HepG2 (cell line): ENCODE data around the gene SAE1. TPM values are rescaled to one million over a fixed set of nuclear protein-coding genes. Genes with fewer than 3 reads are reported as not detected.

Experiments used
- CEBPB ChIP-seq: IDR thresholded peaks from 2 replicates; pipeline ENCODE4 v1.6.1; 2011; ENCODE audit warnings: low read depth, low read length, improper control_type of control experiment, borderline replicate concordance
- CENPT ChIP-seq: sonication (generic); formaldehyde crosslinking; IDR thresholded peaks from 2 replicates; pipeline ENCODE4 v1.8.0; 2022; ENCODE audit warnings: low read depth, mild to moderate bottlenecking, moderate library complexity, missing genetic modification reagents
- FOSL2 ChIP-seq: sonication (generic); formaldehyde crosslinking; IDR thresholded peaks from 2 replicates; pipeline ENCODE4 v1.4.0; 2020; ENCODE audit warnings: missing genetic modification reagents
- FOXP1 ChIP-seq, 2 experiments: fragments of 450-650 bp in 1 of 2; IDR thresholded peaks; 2 replicates each; pipeline ENCODE4 v1.6.1; 2017 to 2018; ENCODE audit warnings: antibody characterized with exemption in 1 of 2
- KDM3A ChIP-seq: IDR thresholded peaks from 2 replicates; pipeline ENCODE4 v1.6.1; 2018; ENCODE audit warnings: low read depth, missing compliant biosample characterization
- KDM5B ChIP-seq: sonication (generic); formaldehyde crosslinking; IDR thresholded peaks from 2 replicates; pipeline ENCODE4 v1.4.0; 2020; ENCODE audit warnings: missing genetic modification reagents, mild to moderate bottlenecking, borderline replicate concordance
- MEIS1 ChIP-seq: sonication (generic); formaldehyde crosslinking; IDR thresholded peaks from 2 replicates; pipeline ENCODE4 v1.9.0; 2021; ENCODE audit warnings: mild to moderate bottlenecking, missing genetic modification reagents, moderate library complexity, borderline replicate concordance
- MTF2 ChIP-seq: sonication (generic); formaldehyde crosslinking; IDR thresholded peaks from 2 replicates; pipeline ENCODE4 v1.5.0; 2020; ENCODE audit warnings: missing genetic modification reagents, borderline replicate concordance
- RAD21 ChIP-seq: fragments of 450-650 bp; formaldehyde crosslinking; IDR thresholded peaks from 2 replicates; pipeline ENCODE4 v1.5.0; 2020; ENCODE audit warnings: mild to moderate bottlenecking
- SMAD1 ChIP-seq: sonication (generic); formaldehyde crosslinking; IDR thresholded peaks from 2 replicates; pipeline ENCODE4 v1.4.0; 2020; ENCODE audit warnings: missing genetic modification reagents, low read depth, mild to moderate bottlenecking, borderline replicate concordance
- ZNF10 ChIP-seq: sonication (generic); formaldehyde crosslinking; IDR thresholded peaks from 2 replicates; pipeline ENCODE4 v1.4.0; 2020; ENCODE audit warnings: mild to moderate bottlenecking, low read depth, missing genetic modification reagents, borderline replicate concordance
- ZNF773 ChIP-seq: sonication (generic); formaldehyde crosslinking; IDR thresholded peaks from 2 replicates; pipeline ENCODE4 v1.4.0; 2020; ENCODE audit warnings: missing genetic modification reagents, borderline replicate concordance
- polyA plus RNA-seq, 8 experiments: library from polyadenylated mRNA; depleted of rRNA in 3 of 8; stranded (reverse) in 7 of 8; unstranded in 1 of 8; fragments of >200 nt; fragmentation: Illumina TruSeq in 4 of 8; extraction: Trizol in 4 of 8; gene quantifications; 2 replicates each; pipeline versions ENCODE4 v1.2.1 to v1.2.3, GENCODE V29; 2011 to 2016; ENCODE audit warnings: low read depth in 4 of 8, missing spikeins in 1 of 8, mixed read lengths in 1 of 8; ENCODE audit not compliant: insufficient read depth in 1 of 8
- total RNA-seq, 5 experiments: library from RNA; depleted of rRNA; stranded (reverse); fragments of >200 nt; fragmentation: Illumina TruSeq; extraction: Trizol; gene quantifications; 2 replicates each; pipeline ENCODE4 v1.2.3, GENCODE V29; 2016; ENCODE audit warnings: low read depth in 1 of 5
- TF ChIP-seq, protein P1 (sequence below): sonication (generic); formaldehyde crosslinking; IDR thresholded peaks from 2 replicates; pipeline ENCODE4 v1.5.0; 2020; ENCODE audit warnings: mild to moderate bottlenecking, missing genetic modification reagents, borderline replicate concordance
- TF ChIP-seq, protein P2 (sequence below): sonication (generic); formaldehyde crosslinking; IDR thresholded peaks from 2 replicates; pipeline ENCODE4 v1.8.0; 2023; ENCODE audit warnings: mild to moderate bottlenecking, missing genetic modification reagents
- TF ChIP-seq, protein P3 (sequence below): sonication (generic); formaldehyde crosslinking; IDR thresholded peaks from 2 replicates; pipeline ENCODE4 v1.4.0; 2020; ENCODE audit warnings: missing genetic modification reagents

SAE1 gene
- total and polyA plus RNA-seq, 2 of the 13 experiments (the other 11 are each of a cell fraction or from before 2014, with no cell fraction given): 87.6 to 197 TPM

DNA sequence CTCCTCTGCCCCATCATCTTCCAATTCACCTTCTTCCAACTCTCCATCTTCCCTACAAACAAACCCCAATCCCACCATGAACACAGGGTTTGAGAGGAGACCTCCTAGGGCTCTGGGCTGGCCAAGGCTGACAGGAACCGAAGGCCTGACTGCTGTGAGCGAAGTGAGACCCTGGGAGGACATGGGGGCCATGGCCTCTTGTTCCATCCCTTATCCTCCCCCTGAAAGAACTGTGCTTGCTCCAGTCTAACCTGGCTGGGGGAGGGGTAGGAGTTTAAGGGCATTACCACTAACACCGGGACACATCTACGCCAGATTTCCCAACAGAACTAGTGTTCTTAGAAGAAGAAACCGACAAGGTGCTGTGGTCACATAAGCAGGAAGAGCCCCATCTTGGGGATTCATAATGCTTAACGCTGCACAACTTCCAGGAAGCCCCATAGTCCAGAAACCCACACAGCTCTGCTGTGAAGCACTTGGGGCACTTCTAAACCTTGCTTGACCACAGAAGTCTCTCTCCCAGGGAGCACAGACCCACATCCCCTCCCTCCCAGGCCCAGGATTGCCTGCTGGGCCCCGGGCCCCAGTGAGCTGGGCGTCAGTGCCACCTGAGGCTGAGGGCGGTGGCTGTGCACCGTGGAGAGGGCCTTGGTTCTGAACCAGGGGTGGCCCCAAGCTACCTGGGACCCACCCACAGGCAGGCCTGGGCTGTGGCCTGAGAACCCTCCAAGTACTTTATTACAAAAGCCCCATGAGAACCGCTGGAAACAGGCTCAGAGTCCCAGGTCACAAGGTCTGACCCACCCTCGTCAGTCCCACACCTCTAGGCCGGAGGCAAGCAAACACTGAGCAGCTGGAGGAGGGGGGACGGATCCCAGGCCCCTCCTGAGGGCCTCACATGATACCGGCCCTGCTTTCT lies 35.8 kb upstream of the SAE1 start (continued):
- TF ChIP-seq, protein P1, sequence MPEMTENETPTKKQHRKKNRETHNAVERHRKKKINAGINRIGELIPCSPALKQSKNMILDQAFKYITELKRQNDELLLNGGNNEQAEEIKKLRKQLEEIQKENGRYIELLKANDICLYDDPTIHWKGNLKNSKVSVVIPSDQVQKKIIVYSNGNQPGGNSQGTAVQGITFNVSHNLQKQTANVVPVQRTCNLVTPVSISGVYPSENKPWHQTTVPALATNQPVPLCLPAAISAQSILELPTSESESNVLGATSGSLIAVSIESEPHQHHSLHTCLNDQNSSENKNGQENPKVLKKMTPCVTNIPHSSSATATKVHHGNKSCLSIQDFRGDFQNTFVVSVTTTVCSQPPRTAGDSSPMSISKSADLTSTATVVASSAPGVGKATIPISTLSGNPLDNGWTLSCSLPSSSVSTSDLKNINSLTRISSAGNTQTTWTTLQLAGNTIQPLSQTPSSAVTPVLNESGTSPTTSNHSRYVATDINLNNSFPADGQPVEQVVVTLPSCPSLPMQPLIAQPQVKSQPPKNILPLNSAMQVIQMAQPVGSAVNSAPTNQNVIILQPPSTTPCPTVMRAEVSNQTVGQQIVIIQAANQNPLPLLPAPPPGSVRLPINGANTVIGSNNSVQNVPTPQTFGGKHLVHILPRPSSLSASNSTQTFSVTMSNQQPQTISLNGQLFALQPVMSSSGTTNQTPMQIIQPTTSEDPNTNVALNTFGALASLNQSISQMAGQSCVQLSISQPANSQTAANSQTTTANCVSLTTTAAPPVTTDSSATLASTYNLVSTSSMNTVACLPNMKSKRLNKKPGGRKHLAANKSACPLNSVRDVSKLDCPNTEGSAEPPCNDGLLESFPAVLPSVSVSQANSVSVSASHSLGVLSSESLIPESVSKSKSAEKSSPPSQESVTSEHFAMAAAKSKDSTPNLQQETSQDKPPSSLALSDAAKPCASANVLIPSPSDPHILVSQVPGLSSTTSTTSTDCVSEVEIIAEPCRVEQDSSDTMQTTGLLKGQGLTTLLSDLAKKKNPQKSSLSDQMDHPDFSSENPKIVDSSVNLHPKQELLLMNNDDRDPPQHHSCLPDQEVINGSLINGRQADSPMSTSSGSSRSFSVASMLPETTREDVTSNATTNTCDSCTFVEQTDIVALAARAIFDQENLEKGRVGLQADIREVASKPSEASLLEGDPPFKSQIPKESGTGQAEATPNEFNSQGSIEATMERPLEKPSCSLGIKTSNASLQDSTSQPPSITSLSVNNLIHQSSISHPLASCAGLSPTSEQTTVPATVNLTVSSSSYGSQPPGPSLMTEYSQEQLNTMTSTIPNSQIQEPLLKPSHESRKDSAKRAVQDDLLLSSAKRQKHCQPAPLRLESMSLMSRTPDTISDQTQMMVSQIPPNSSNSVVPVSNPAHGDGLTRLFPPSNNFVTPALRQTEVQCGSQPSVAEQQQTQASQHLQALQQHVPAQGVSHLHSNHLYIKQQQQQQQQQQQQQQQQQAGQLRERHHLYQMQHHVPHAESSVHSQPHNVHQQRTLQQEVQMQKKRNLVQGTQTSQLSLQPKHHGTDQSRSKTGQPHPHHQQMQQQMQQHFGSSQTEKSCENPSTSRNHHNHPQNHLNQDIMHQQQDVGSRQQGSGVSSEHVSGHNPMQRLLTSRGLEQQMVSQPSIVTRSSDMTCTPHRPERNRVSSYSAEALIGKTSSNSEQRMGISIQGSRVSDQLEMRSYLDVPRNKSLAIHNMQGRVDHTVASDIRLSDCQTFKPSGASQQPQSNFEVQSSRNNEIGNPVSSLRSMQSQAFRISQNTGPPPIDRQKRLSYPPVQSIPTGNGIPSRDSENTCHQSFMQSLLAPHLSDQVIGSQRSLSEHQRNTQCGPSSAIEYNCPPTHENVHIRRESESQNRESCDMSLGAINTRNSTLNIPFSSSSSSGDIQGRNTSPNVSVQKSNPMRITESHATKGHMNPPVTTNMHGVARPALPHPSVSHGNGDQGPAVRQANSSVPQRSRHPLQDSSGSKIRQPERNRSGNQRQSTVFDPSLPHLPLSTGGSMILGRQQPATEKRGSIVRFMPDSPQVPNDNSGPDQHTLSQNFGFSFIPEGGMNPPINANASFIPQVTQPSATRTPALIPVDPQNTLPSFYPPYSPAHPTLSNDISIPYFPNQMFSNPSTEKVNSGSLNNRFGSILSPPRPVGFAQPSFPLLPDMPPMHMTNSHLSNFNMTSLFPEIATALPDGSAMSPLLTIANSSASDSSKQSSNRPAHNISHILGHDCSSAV (CRISPR knock-in tag): no peak
- TF ChIP-seq ZNF10 (no peak), CEBPB (no peak), ZNF773 (no peak), MEIS1 (CRISPR knock-in tag) (no peak), MTF2 (CRISPR knock-in tag) (no peak), RAD21 (CRISPR knock-in tag) (no peak; the same call in 1 of the 2 replicates), SMAD1 (CRISPR knock-in tag) (peak; percentile 41; the same call in 1 of the 2 replicates), KDM3A (CRISPR knock-in tag) (0 out of 2 replicates have a peak, but pooled peaks have one; percentile 26), CENPT (CRISPR knock-in tag) (no peak), KDM5B (CRISPR knock-in tag) (no peak), FOSL2 (CRISPR knock-in tag) (peak; percentile 70; the same call in 1 of the 2 replicates), FOXP1 (IDR thresholded peaks at IDR 0.05) (no peak), FOXP1 (CRISPR knock-in tag; IDR thresholded peaks at IDR 0.05) (peak; percentile 41; the same call in 1 of the 2 replicates)
- TF ChIP-seq, protein P2, sequence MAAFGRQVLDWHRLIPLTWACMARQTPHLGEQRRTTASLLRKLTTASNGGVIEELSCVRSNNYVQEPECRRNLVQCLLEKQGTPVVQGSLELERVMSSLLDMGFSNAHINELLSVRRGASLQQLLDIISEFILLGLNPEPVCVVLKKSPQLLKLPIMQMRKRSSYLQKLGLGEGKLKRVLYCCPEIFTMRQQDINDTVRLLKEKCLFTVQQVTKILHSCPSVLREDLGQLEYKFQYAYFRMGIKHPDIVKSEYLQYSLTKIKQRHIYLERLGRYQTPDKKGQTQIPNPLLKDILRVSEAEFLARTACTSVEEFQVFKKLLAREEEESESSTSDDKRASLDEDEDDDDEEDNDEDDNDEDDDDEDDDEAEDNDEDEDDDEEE (CRISPR knock-in tag): no peak
- TF ChIP-seq, protein P3, sequence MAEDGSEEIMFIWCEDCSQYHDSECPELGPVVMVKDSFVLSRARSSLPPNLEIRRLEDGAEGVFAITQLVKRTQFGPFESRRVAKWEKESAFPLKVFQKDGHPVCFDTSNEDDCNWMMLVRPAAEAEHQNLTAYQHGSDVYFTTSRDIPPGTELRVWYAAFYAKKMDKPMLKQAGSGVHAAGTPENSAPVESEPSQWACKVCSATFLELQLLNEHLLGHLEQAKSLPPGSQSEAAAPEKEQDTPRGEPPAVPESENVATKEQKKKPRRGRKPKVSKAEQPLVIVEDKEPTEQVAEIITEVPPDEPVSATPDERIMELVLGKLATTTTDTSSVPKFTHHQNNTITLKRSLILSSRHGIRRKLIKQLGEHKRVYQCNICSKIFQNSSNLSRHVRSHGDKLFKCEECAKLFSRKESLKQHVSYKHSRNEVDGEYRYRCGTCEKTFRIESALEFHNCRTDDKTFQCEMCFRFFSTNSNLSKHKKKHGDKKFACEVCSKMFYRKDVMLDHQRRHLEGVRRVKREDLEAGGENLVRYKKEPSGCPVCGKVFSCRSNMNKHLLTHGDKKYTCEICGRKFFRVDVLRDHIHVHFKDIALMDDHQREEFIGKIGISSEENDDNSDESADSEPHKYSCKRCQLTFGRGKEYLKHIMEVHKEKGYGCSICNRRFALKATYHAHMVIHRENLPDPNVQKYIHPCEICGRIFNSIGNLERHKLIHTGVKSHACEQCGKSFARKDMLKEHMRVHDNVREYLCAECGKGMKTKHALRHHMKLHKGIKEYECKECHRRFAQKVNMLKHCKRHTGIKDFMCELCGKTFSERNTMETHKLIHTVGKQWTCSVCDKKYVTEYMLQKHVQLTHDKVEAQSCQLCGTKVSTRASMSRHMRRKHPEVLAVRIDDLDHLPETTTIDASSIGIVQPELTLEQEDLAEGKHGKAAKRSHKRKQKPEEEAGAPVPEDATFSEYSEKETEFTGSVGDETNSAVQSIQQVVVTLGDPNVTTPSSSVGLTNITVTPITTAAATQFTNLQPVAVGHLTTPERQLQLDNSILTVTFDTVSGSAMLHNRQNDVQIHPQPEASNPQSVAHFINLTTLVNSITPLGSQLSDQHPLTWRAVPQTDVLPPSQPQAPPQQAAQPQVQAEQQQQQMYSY (CRISPR knock-in tag): no peak
